Stomach (tissue), 19 donors: Measurements from ENCODE around the gene ZNG1E. TPM values are rescaled to one million over a fixed set of nuclear protein-coding genes. Genes with fewer than 3 reads are reported as not detected.
"Not testable (repeated sequence)": the region's sequence is repeated elsewhere in the genome, so short reads cannot be mapped to it uniquely, and the experiment has no call there.

Source experiments
- DNase-seq, 2 donors: peaks; one replicate each; pipeline versions ENCODE4 v3.0.0 to v3.0.0-alpha.2; 2013 to 2019
- H3K27ac ChIP-seq, 5 donors: fragments of 200-600 bp in 4 of 5; sonication (generic) in 4 of 5; one replicate each; pipeline ENCODE4 v1.5.1; 2013 to 2019; ENCODE audit warnings: mild to moderate bottlenecking in 1 of 5, moderate library complexity in 1 of 5
- H3K27me3 ChIP-seq, 3 donors: fragments of 200-600 bp; sonication (generic); one replicate each; pipeline ENCODE4 v1.5.1; 2017 to 2019; ENCODE audit warnings: mixed run types in 1 of 3
- H3K36me3 ChIP-seq, 4 donors: fragments of 200-600 bp; sonication (generic); 1 replicate in 3 of 4; 2 replicates in 1 of 4; pipeline ENCODE4 v1.5.1; 2016 to 2019
- H3K4me1 ChIP-seq, 4 donors: fragments of 200-600 bp; sonication (generic); one replicate each; pipeline ENCODE4 v1.5.1; 2016 to 2019
- H3K4me3 ChIP-seq, 4 donors: fragments of 200-600 bp; sonication (generic) in 3 of 4; one replicate each; pipeline ENCODE4 v1.5.1; 2016 to 2019; ENCODE audit warnings: mild to moderate bottlenecking in 1 of 4
- H3K9me3 ChIP-seq, 4 donors: fragments of 200-600 bp; sonication (generic); one replicate each; pipeline ENCODE4 v1.5.1; 2016 to 2019
- CTCF ChIP-seq, 7 experiments: fragments of 450-650 bp in 4 of 7; fragments of 200-600 bp in 3 of 7; sonication (generic) in 3 of 7; IDR thresholded peaks; one replicate each; pipeline ENCODE4 v1.5.1; 2016 to 2019; ENCODE audit warnings: antibody characterized with exemption in 7 of 7, control low read depth in 2 of 7, mild to moderate bottlenecking in 1 of 7
- POLR2AphosphoS5 ChIP-seq, 3 donors: sonication (generic); formaldehyde crosslinking; IDR thresholded peaks; one replicate each; pipeline ENCODE4 v1.6.1; 2016; ENCODE audit warnings: antibody characterized with exemption in 3 of 3
- WGBS, 5 donors: extraction: QIAGEN DNeasy Blood & Tissue Kit in 3 of 5; methylation state at CpG; one replicate each; pipeline versions ENCODE4 v1.1.5 to v1.1.7; 2013 to 2018; 5-methylcytosine and 5-hydroxymethylcytosine counted together
- intact Hi-C: fragments of 100-400 bp; cut with DNase I; formaldehyde crosslinking; loops from one replicate; pipeline ENCODE4 v1.15.1; 2023; ENCODE audit warnings: low total_unique reads
- long read RNA-seq, 10 donors: transcript quantifications; one replicate each; lab custom pipeline, GENCODE V29; 2026
- polyA plus RNA-seq, 3 donors: library from polyadenylated mRNA; stranded (reverse); fragments of 200-250 nt; gene quantifications; one replicate each; pipeline ENCODE4 v1.2.3, GENCODE V29; 2013
- total RNA-seq, 5 donors: library from RNA; depleted of rRNA; stranded (reverse); fragments of >200 nt; gene quantifications; one replicate each; pipeline versions ENCODE4 v1.1.0 to v1.2.3, GENCODE V29; 2014 to 2016
- donor health status: healthy with polysubstance abuse.
- donor health status: Bipolar disorder and iron deficiency.
- donor health status: healthy.

The ZNG1E gene
- total RNA-seq: 100 to 1,000 TPM in 1 of 5 donors, 10 to 100 TPM in 4; 19.1 to 105 (median 50.7) TPM
- polyA plus RNA-seq: 10 to 100 TPM; 15.6 to 64.8 (median 43.8) TPM
- long read RNA-seq, donor 1, partial matches to known transcripts: 0 of 5 reads
- long read RNA-seq, donor 1, other reads (novel, unspliced or antisense): 0 of 5 reads
- long read RNA-seq, donor 2, transcript CBWD5-202 (3 exons, 1,347 nt): major isoform, 14 of 20 reads
- long read RNA-seq, donor 2, partial matches to known transcripts: 0 of 20 reads
- long read RNA-seq, donor 2, other reads (novel, unspliced or antisense): 0 of 20 reads
- long read RNA-seq, donor 3, partial matches to known transcripts: 0 of 5 reads
- long read RNA-seq, donor 3, other reads (novel, unspliced or antisense): 0 of 5 reads
- long read RNA-seq, donor 4, partial matches to known transcripts: 0 of 2 reads
- long read RNA-seq, donor 4, other reads (novel, unspliced or antisense): 0 of 2 reads
- long read RNA-seq, donor 5, partial matches to known transcripts: 0 of 4 reads
- long read RNA-seq, donor 5, other reads (novel, unspliced or antisense): 0 of 4 reads
- long read RNA-seq, donor 6, transcript CBWD5-225 (6 exons, 3,326 nt): minor isoform, 9 of 61 reads
- long read RNA-seq, donor 6, transcript CBWD5-202 (3 exons, 1,347 nt): major isoform, 43 of 61 reads
- long read RNA-seq, donor 6, transcript CBWD5-207 (15 exons, 1,791 nt): minor isoform, 7 of 61 reads
- long read RNA-seq, donor 6, partial matches to known transcripts: 0 of 61 reads
- long read RNA-seq, donor 6, other reads (novel, unspliced or antisense): 0 of 61 reads
- long read RNA-seq, donor 7, transcript CBWD5-202 (3 exons, 1,347 nt): major isoform, 8 of 18 reads
- long read RNA-seq, donor 7, partial matches to known transcripts: 8 of 18 reads
- long read RNA-seq, donor 7, other reads (novel, unspliced or antisense): 0 of 18 reads
- long read RNA-seq, donor 8, transcript CBWD5-202 (3 exons, 1,347 nt): major isoform, 8 of 11 reads
- long read RNA-seq, donor 8, partial matches to known transcripts: 0 of 11 reads
- long read RNA-seq, donor 8, other reads (novel, unspliced or antisense): 0 of 11 reads
- long read RNA-seq, donor 9, transcript CBWD5-202 (3 exons, 1,347 nt): major isoform, 6 of 7 reads
- long read RNA-seq, donor 9, partial matches to known transcripts: 0 of 7 reads
- long read RNA-seq, donor 9, other reads (novel, unspliced or antisense): 0 of 7 reads
- long read RNA-seq, donor 10, partial matches to known transcripts: 0 of 3 reads
- long read RNA-seq, donor 10, other reads (novel, unspliced or antisense): 0 of 3 reads

- peak within 1 kb of the TSS; percentile 36 to 45 (median 40) for H3K4me3 ChIP-seq
- WGBS, 5 donors: 0% methylated on average over 1 to 23 of the region's 33 CpGs; no CpG with 5 or more reads in 1 of the 5 donors
Measured at GRCh38 chr9:65675589-65676021, at the start of gene ZNG1E. TSS of gene ZNG1E (plus strand) at chr9:65675928. CDS start at chr9:65675977, 49 bp downstream.

GRCh38 chr9:65673579-65673978 is 2.1 kb upstream of the ZNG1E start:
- H3K4me1 ChIP-seq, H3K9me3 ChIP-seq, H3K27me3 ChIP-seq, H3K27ac ChIP-seq, intact Hi-C loops, H3K36me3 ChIP-seq, H3K4me3 ChIP-seq: not testable (repeated sequence)
- WGBS, 5 donors: 74 to 87% (median 84%) methylated on average over 2 of the region's 2 CpGs
- DNase-seq: peak in 1 of 2 donors; percentile 0

More at GRCh38 chr9:65675589-65676021, at the start of gene ZNG1E:
- peak in 2 of 3 donors; percentile 21 to 48 for TF ChIP-seq POLR2AphosphoS5 (IDR thresholded peaks at IDR 0.05)
- H3K27me3 ChIP-seq, H3K4me1 ChIP-seq, H3K9me3 ChIP-seq, H3K36me3 ChIP-seq, intact Hi-C loops: not testable (repeated sequence)
- peak; percentile 76 to 85 for DNase-seq
- H3K27ac ChIP-seq: peak within 1 kb of the TSS; percentile 62 to 78 (median 75)

- 40 to 56% (median 46%) methylated on average over 4 of the region's 5 CpGs for WGBS, 5 donors
- H3K4me1 ChIP-seq, intact Hi-C loops, H3K9me3 ChIP-seq, H3K36me3 ChIP-seq, H3K27ac ChIP-seq, H3K27me3 ChIP-seq: not testable (repeated sequence)
- H3K4me3 ChIP-seq: peak overlapping the region in 1 of 4 donors; percentile 45
- DNase-seq: peak in 1 of 2 donors; percentile 3
Measured at GRCh38 chr9:65675018-65675417, 710 bp upstream of the ZNG1E start.

GRCh38 chr9:65676389-65676788 is 661 bp downstream of the ZNG1E start:
- peak overlapping the region in 4 of 5 donors; percentile 60 to 74 (median 66) for H3K27ac ChIP-seq
- H3K9me3 ChIP-seq, H3K4me1 ChIP-seq, H3K27me3 ChIP-seq, intact Hi-C loops, H3K36me3 ChIP-seq: not testable (repeated sequence)
- peak overlapping the region in 3 of 4 donors; percentile 22 to 45 (median 31) for H3K4me3 ChIP-seq
- 0 to 2% (median 0%) methylated on average over 2 to 6 of the region's 11 CpGs for WGBS, 5 donors
- peak in 1 of 2 donors; percentile 27 for DNase-seq

- intact Hi-C loops, H3K4me1 ChIP-seq, DNase-seq, H3K9me3 ChIP-seq, H3K4me3 ChIP-seq, H3K27ac ChIP-seq, H3K27me3 ChIP-seq, H3K36me3 ChIP-seq: not testable (repeated sequence)
- 0 to 20% (median 17%) methylated on average over 1 to 3 of the region's 3 CpGs for WGBS, 5 donors
- peak in 3 of 7 experiments; percentile 7 to 16 (median 12) for TF ChIP-seq CTCF (IDR thresholded peaks at IDR 0.05)
Measured at GRCh38 chr9:65678533-65678932, 2.8 kb downstream of the ZNG1E start.

- intact Hi-C loops: not testable (repeated sequence)
Measured at GRCh38 chr9:65703550-65703949, 27.8 kb downstream of the ZNG1E start.

GRCh38 chr9:65714445-65714844 is 38.7 kb downstream of the ZNG1E start:
- H3K4me1 ChIP-seq, DNase-seq, H3K27ac ChIP-seq, H3K36me3 ChIP-seq, H3K27me3 ChIP-seq, H3K9me3 ChIP-seq, H3K4me3 ChIP-seq, intact Hi-C loops: not testable (repeated sequence)
- WGBS, 5 donors: 80 to 100% (median 85%) methylated on average over 1 to 4 of the region's 5 CpGs; no CpG with 5 or more reads in 1 of the 5 donors

More at GRCh38 chr9:65703550-65703949, 27.8 kb downstream of the ZNG1E start:
- DNase-seq: peak in 1 of 2 donors; percentile 0
- not testable (repeated sequence) for H3K36me3 ChIP-seq, H3K27me3 ChIP-seq, H3K9me3 ChIP-seq, H3K27ac ChIP-seq, H3K4me3 ChIP-seq, H3K4me1 ChIP-seq
- 80 to 100% methylated on average over 1 of the region's 2 CpGs; no CpG with 5 or more reads in 3 of the 5 donors for WGBS, 5 donors

- H3K27me3 ChIP-seq, H3K36me3 ChIP-seq, H3K9me3 ChIP-seq, intact Hi-C loops, H3K4me1 ChIP-seq, H3K27ac ChIP-seq, H3K4me3 ChIP-seq: not testable (repeated sequence)
- DNase-seq: peak in 1 of 2 donors; percentile 13
- 9 to 26% (median 12%) methylated on average over 11 to 19 of the region's 38 CpGs for WGBS, 5 donors
Measured at GRCh38 chr9:65737096-65737564, 61.4 kb downstream of the ZNG1E start, which contains the start of gene FOXD4L4. TSS of gene FOXD4L4 (plus strand) at chr9:65737146. CDS start at chr9:65737146, 0 bp downstream.

GRCh38 chr9:65738133-65738532 is 62.4 kb downstream of the ZNG1E start:
- 0% methylated on average over 3 of the region's 27 CpGs; no CpG with 5 or more reads in 4 of the 5 donors for WGBS, 5 donors
- intact Hi-C loops: not testable (repeated sequence)

More at GRCh38 chr9:65738133-65738532, 62.4 kb downstream of the ZNG1E start:
- not testable (repeated sequence) for DNase-seq, H3K4me1 ChIP-seq, H3K27me3 ChIP-seq, H3K27ac ChIP-seq, H3K9me3 ChIP-seq, H3K36me3 ChIP-seq, H3K4me3 ChIP-seq
